RWPE1 (cell line): ENCODE data around the gene GPR4.

Source experiments
- CTCF ChIA-PET: fragments of 350-600 bp; sonication (Branson Sonifier 250); formaldehyde crosslinking; extraction: SDS; loops from one replicate; lab custom pipeline; 2021; lab: Yijun Ruan, JAX
- POLR2A ChIA-PET: fragments of 400-600 bp; formaldehyde crosslinking; extraction: SDS; loops from one replicate; lab custom pipeline; 2020; ENCODE audit warnings: antibody characterized with exemption; ENCODE audit not compliant: low non-redundant PET; lab: Yijun Ruan, JAX
- DNase-seq: peaks from one replicate; pipeline ENCODE4 v3.0.0; 2012; ENCODE audit warnings: low spot score
- H3K27ac ChIP-seq: fragments of 450-650 bp; 2 replicates; pipeline ENCODE4 v1.5.1; 2017
- CTCF ChIP-seq: fragments of 450-650 bp; conservative IDR thresholded peaks from 2 replicates; pipeline ENCODE4 v1.5.1; 2017; ENCODE audit warnings: low read depth, mild to moderate bottlenecking

The GPR4 gene

GRCh38 chr19:45643927-45644771, 42.1 kb upstream of the GPR4 start:
- no peak for TF ChIP-seq CTCF
- CTCF ChIA-PET, result interaction anchor here (0.6 to 3.2 kb wide), 6 partner anchors 27 to 155 kb away, joined by 3 to 19 read pairs (median 4); no protein-coding TSS in a partner anchor

GRCh38 chr19:45643024-45643926, 41.3 kb upstream of the GPR4 start:
- POLR2A ChIA-PET, result no interaction called here
- peak; percentile 97 for TF ChIP-seq CTCF
- peak; percentile 70 for DNase-seq
- CTCF ChIA-PET, result interaction anchor here (0.6 to 3.2 kb wide), 24 partner anchors 9 to 158 kb away, joined by 3 to 19 read pairs (median 4); partner anchors contain the start of genes PPM1N, QPCTL and SNRPD2
- peak overlapping the region; percentile 99 for H3K27ac ChIP-seq

More at GRCh38 chr19:45643927-45644771, 42.1 kb upstream of the GPR4 start:
- no peak for DNase-seq
- POLR2A ChIA-PET, result no interaction called here
- peak overlapping the region; percentile 99 for H3K27ac ChIP-seq

- H3K27ac ChIP-seq, result peak overlapping the region; percentile 99
- no peak for TF ChIP-seq CTCF
- ChIA-PET POLR2A (interaction anchor here (0.6 to 1.1 kb wide), 4 partner anchors 11 to 104 kb away, joined by 3 to 5 read pairs (median 3); no protein-coding TSS in a partner anchor), CTCF (interaction anchor here (0.6 to 3.2 kb wide), 30 partner anchors 8 to 202 kb away, joined by 3 to 19 read pairs (median 5); partner anchors contain the start of genes PPM1N, QPCTL and SNRPD2)
- DNase-seq, result peak; percentile 96
Observed at GRCh38 chr19:45641274-45642105, 39.5 kb upstream of the GPR4 start.

GRCh38 chr19:45640849-45641273, 38.8 kb upstream of the GPR4 start:
- H3K27ac ChIP-seq, result peak overlapping the region; percentile 99

More at GRCh38 chr19:45640849-45641273, 38.8 kb upstream of the GPR4 start:
- ChIA-PET CTCF (interaction anchor here (0.7 to 3.2 kb wide), 7 partner anchors 25 to 155 kb away, joined by 3 to 19 read pairs (median 8); partner anchors contain the start of genes QPCTL and SNRPD2), POLR2A (interaction anchor here (1.0 to 1.1 kb wide), 2 partner anchors 10 to 26 kb away, joined by 3 to 5 read pairs; no protein-coding TSS in a partner anchor)
- no peak for TF ChIP-seq CTCF
- peak; percentile 79 for DNase-seq
